ENCODE results near the gene TCAP.

TCAP gene

GRCh38 chr17:39711851-39712250, 46.7 kb downstream of the TCAP start:
- in situ Hi-C loops (cut with MboI; ENCODE audit: low sequenced_read_pairs) = no loop called here

GRCh38 chr17:39714234-39714633, 49.1 kb downstream of the TCAP start:
- H3K9me3 ChIP-seq = no peaks in the 10 kb centered on the region
- no peaks in the 10 kb centered on the region for H3K27me3 ChIP-seq (ENCODE audit: low read depth)
- in situ Hi-C loops (cut with MboI; ENCODE audit: low sequenced_read_pairs) = no loop called here
- H3K4me1 ChIP-seq = no peaks in the 10 kb centered on the region
- no peak for DNase-seq (ENCODE audit: low spot score in 2 of 2)
- no peaks in the 10 kb centered on the region for H3K36me3 ChIP-seq (replicated peaks)
- H3K4me3 ChIP-seq = no peak overlapping the region

More at GRCh38 chr17:39711851-39712250, 46.7 kb downstream of the TCAP start:
- H3K36me3 ChIP-seq (replicated peaks) = no peaks in the 10 kb centered on the region
- DNase-seq (ENCODE audit: low spot score in 2 of 2) = no peak
- H3K27me3 ChIP-seq (ENCODE audit: low read depth) = no peaks in the 10 kb centered on the region
- H3K4me1 ChIP-seq = no peaks in the 10 kb centered on the region
- no peaks in the 10 kb centered on the region for H3K9me3 ChIP-seq
- no peak overlapping the region for H3K4me3 ChIP-seq

- H3K9me3 ChIP-seq = no peaks in the 10 kb centered on the region
- no peak overlapping the region for H3K4me3 ChIP-seq
- H3K36me3 ChIP-seq (replicated peaks) = no peaks in the 10 kb centered on the region
- no peak for DNase-seq (ENCODE audit: low spot score in 2 of 2)
- in situ Hi-C loops (cut with MboI; ENCODE audit: low sequenced_read_pairs) = no loop called here
- H3K27me3 ChIP-seq (ENCODE audit: low read depth) = no peaks in the 10 kb centered on the region
- H3K4me1 ChIP-seq = no peaks in the 10 kb centered on the region
Measured at GRCh38 chr17:39715375-39716072, 50.4 kb downstream of the TCAP start.
